Epithelial cell of esophagus (primary cell): Measurements from ENCODE around the gene DLGAP1.
A peak's percentile ranks its signal among the peaks of the same experiment; 100 is the strongest.

Source experiments
- DNase-seq: peaks from one replicate; pipeline ENCODE4 v3.0.0; 2010; ENCODE audit warnings: low read depth
- H3K4me3 ChIP-seq: 2 replicates; pipeline ENCODE4 v1.5.1; 2011; ENCODE audit warnings: mild to moderate bottlenecking, low read length, control low read depth
- CTCF ChIP-seq: IDR thresholded peaks from 2 replicates; pipeline ENCODE4 v1.5.1; 2011; ENCODE audit warnings: low read depth, mild to moderate bottlenecking, low read length, control low read depth, inconsistent platforms; ENCODE audit not compliant: insufficient read depth; ENCODE audit errors: missing control alignments

DLGAP1 gene

GRCh38 chr18:3798032-3798431 lies 657.1 kb downstream of the DLGAP1 start:
- TF ChIP-seq CTCF: no peak
- H3K4me3 ChIP-seq: no peak overlapping the region
- DNase-seq: no peak

- no peak overlapping the region for H3K4me3 ChIP-seq
- no peak for TF ChIP-seq CTCF
- DNase-seq: no peak
Observed at GRCh38 chr18:3796434-3796833, 658.7 kb downstream of the DLGAP1 start.

GRCh38 chr18:3794537-3795348 lies 660.4 kb downstream of the DLGAP1 start:
- no peak overlapping the region for H3K4me3 ChIP-seq
- TF ChIP-seq CTCF: no peak
- peak; percentile 94 for DNase-seq

- DNase-seq: no peak
- H3K4me3 ChIP-seq: no peak overlapping the region
- no peak for TF ChIP-seq CTCF
Observed at GRCh38 chr18:3793545-3793944, 661.6 kb downstream of the DLGAP1 start.

GRCh38 chr18:3793111-3793510 lies 662.0 kb downstream of the DLGAP1 start:
- DNase-seq: peak; percentile 42
- H3K4me3 ChIP-seq: no peak overlapping the region
- TF ChIP-seq CTCF: no peak

GRCh38 chr18:3792711-3793110 lies 662.4 kb downstream of the DLGAP1 start:
- no peak for DNase-seq
- TF ChIP-seq CTCF: no peak
- no peak overlapping the region for H3K4me3 ChIP-seq

- no peak for TF ChIP-seq CTCF
- no peak overlapping the region for H3K4me3 ChIP-seq
- DNase-seq: no peak
Observed at GRCh38 chr18:3791238-3791637, 663.9 kb downstream of the DLGAP1 start.
